Upper lobe of left lung (tissue), 4 donors: ENCODE data around the gene NDUFV2.

Experiments used
- CTCF ChIP-seq, 6 experiments: fragments of 450-650 bp in 4 of 6; fragments of 200-600 bp in 2 of 6; sonication (generic) in 2 of 6; IDR thresholded peaks; one replicate each; pipeline ENCODE4 v1.5.1; 2016 to 2019; ENCODE audit warnings: antibody characterized with exemption in 6 of 6
- POLR2A ChIP-seq, 4 donors: fragments of 450-650 bp; IDR thresholded peaks; one replicate each; pipeline ENCODE4 v1.5.1; 2016 to 2017; ENCODE audit warnings: antibody characterized with exemption in 4 of 4, mild to moderate bottlenecking in 2 of 4
- POLR2AphosphoS5 ChIP-seq, 2 donors: sonication (generic); formaldehyde crosslinking; IDR thresholded peaks; one replicate each; pipeline ENCODE4 v1.5.1; 2017; ENCODE audit warnings: antibody characterized with exemption in 2 of 2

DNA sequence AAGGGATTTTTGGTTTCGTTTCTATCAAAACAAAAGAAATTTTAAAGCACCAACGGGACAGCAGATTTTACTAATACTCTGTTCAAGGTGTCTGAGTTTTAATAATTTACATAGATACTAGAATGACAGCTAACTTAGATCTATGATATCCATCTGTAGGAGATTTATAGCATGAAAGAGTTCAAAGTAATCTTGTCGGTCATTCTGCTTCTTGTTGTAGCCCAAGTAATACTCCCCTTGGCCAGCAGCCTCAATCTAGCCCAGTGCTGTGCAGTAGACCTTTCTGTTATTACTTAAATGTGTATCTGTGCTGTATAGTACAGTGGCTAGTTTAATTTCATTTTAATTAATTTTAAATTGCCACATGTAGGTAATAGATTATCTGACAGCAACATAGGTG lies 78.8 kb downstream of the NDUFV2 start:
- TF ChIP-seq CTCF (IDR thresholded peaks at IDR 0.05) (no peak), POLR2AphosphoS5 (IDR thresholded peaks at IDR 0.05) (no peak), POLR2A (IDR thresholded peaks at IDR 0.05) (no peak)
